ENCODE results near the gene CCSAP. TPM values are rescaled to one million over a fixed set of nuclear protein-coding genes. Genes with fewer than 3 reads are reported as not detected.

Gene CCSAP
- total and polyA plus RNA-seq, 2 donors (not counting 1 experiment from before 2014, with no cell fraction given) = 4.4 to 6.9 TPM

GRCh38 chr1:229383961-229384360, 41.1 kb upstream of the CCSAP start:
- H3K9ac ChIP-seq (ENCODE audit: insufficient read depth, low read length) = no peak overlapping the region
- no peaks in the 10 kb centered on the region for H3K36me3 ChIP-seq (ENCODE audit: control insufficient read depth, insufficient read depth, low read length)
- H3K4me1 ChIP-seq (ENCODE audit: control insufficient read depth, extremely low read depth, insufficient read depth, low read length) = no peaks in the 10 kb centered on the region
- no peak overlapping the region for H2AFZ ChIP-seq (ENCODE audit: low read length)
- peaks cover 2% of the 10 kb centered on the region for H3K27me3 ChIP-seq (ENCODE audit: control insufficient read depth, insufficient read depth, low read length)
- no peak overlapping the region for H3K4me2 ChIP-seq (ENCODE audit: extremely low read depth, insufficient read depth, low read length)
- peak in 1 of 2 donors; percentile 9 for DNase-seq (ENCODE audit: low read depth in 2 of 2)
- H3K9me3 ChIP-seq (ENCODE audit: control insufficient read depth, insufficient read depth, low read depth, low read length) = no peaks in the 10 kb centered on the region
- no peaks in the 10 kb centered on the region for H3K79me2 ChIP-seq (ENCODE audit: control insufficient read depth, insufficient read depth, low read length)
- TF ChIP-seq, protein P1, sequence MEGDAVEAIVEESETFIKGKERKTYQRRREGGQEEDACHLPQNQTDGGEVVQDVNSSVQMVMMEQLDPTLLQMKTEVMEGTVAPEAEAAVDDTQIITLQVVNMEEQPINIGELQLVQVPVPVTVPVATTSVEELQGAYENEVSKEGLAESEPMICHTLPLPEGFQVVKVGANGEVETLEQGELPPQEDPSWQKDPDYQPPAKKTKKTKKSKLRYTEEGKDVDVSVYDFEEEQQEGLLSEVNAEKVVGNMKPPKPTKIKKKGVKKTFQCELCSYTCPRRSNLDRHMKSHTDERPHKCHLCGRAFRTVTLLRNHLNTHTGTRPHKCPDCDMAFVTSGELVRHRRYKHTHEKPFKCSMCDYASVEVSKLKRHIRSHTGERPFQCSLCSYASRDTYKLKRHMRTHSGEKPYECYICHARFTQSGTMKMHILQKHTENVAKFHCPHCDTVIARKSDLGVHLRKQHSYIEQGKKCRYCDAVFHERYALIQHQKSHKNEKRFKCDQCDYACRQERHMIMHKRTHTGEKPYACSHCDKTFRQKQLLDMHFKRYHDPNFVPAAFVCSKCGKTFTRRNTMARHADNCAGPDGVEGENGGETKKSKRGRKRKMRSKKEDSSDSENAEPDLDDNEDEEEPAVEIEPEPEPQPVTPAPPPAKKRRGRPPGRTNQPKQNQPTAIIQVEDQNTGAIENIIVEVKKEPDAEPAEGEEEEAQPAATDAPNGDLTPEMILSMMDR (conservative IDR thresholded peaks at IDR 0.05 in 1 of 2, IDR thresholded peaks at IDR 0.05 in 1 of 2; ENCODE audit: low read depth in 1 of 2, low read length in 2 of 2) = no peak
- TF ChIP-seq EZH2 (IDR thresholded peaks at IDR 0.05; ENCODE audit: low read length, missing control alignments) = no peak
- no peak overlapping the region for H3K27ac ChIP-seq (ENCODE audit: insufficient read depth, low read length)
- no peak overlapping the region for H3K4me3 ChIP-seq (replicated peaks in 1 of 4; ENCODE audit: control extremely low read depth in 1 of 4, insufficient read depth in 1 of 4, low read depth in 3 of 4, low read length in 4 of 4)
- H4K20me1 ChIP-seq (ENCODE audit: control insufficient read depth, extremely low read depth, insufficient read depth, low read length) = no peaks in the 10 kb centered on the region

GRCh38 chr1:229383188-229383587, 40.3 kb upstream of the CCSAP start:
- Histone ChIP-seq H3K27me3 (ENCODE audit: control insufficient read depth, insufficient read depth, low read length) (peaks cover 2% of the 10 kb centered on the region), H3K4me3 (replicated peaks in 1 of 4; ENCODE audit: control extremely low read depth in 1 of 4, insufficient read depth in 1 of 4, low read depth in 3 of 4, low read length in 4 of 4) (no peak overlapping the region), H3K27ac (ENCODE audit: insufficient read depth, low read length) (no peak overlapping the region), H3K9me3 (ENCODE audit: control insufficient read depth, insufficient read depth, low read depth, low read length) (no peaks in the 10 kb centered on the region), H3K4me1 (ENCODE audit: control insufficient read depth, extremely low read depth, insufficient read depth, low read length) (no peaks in the 10 kb centered on the region), H4K20me1 (ENCODE audit: control insufficient read depth, extremely low read depth, insufficient read depth, low read length) (no peaks in the 10 kb centered on the region), H2AFZ (ENCODE audit: low read length) (no peak overlapping the region), H3K79me2 (ENCODE audit: control insufficient read depth, insufficient read depth, low read length) (no peaks in the 10 kb centered on the region), H3K4me2 (ENCODE audit: extremely low read depth, insufficient read depth, low read length) (no peak overlapping the region), H3K9ac (ENCODE audit: insufficient read depth, low read length) (no peak overlapping the region), H3K36me3 (ENCODE audit: control insufficient read depth, insufficient read depth, low read length) (no peaks in the 10 kb centered on the region)
- TF ChIP-seq, protein P1 (conservative IDR thresholded peaks at IDR 0.05 in 1 of 2, IDR thresholded peaks at IDR 0.05 in 1 of 2; ENCODE audit: low read depth in 1 of 2, low read length in 2 of 2) = no peak
- no peak for TF ChIP-seq EZH2 (IDR thresholded peaks at IDR 0.05; ENCODE audit: low read length, missing control alignments)
- no peak for DNase-seq (ENCODE audit: low read depth in 2 of 2)

DNA sequence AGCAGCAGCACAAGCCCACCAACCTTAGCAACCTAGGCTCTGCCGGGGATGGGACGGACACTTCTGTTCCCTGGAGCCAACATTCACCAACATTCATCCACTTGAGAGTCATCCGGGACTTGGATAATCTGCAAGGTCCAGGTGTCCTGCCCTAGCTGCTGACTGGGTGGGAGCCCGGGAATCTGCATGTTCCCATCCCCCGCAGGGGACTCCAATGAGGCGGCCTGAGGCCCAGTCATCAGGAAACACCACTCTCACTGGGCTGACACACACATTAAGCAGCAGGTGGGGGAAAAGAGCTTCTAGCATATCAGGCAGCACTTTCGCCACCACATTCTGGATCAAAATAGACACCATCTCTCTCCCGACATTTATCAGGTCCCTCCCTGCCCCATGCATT, 38.4 kb upstream of the CCSAP start:
- Histone ChIP-seq H3K27me3 (ENCODE audit: control insufficient read depth, insufficient read depth, low read length) (peaks cover 2% of the 10 kb centered on the region), H3K9me3 (ENCODE audit: control insufficient read depth, insufficient read depth, low read depth, low read length) (no peaks in the 10 kb centered on the region), H3K79me2 (ENCODE audit: control insufficient read depth, insufficient read depth, low read length) (no peaks in the 10 kb centered on the region), H4K20me1 (ENCODE audit: control insufficient read depth, extremely low read depth, insufficient read depth, low read length) (no peaks in the 10 kb centered on the region), H2AFZ (ENCODE audit: low read length) (no peak overlapping the region), H3K27ac (ENCODE audit: insufficient read depth, low read length) (no peak overlapping the region), H3K4me1 (ENCODE audit: control insufficient read depth, extremely low read depth, insufficient read depth, low read length) (no peaks in the 10 kb centered on the region), H3K4me2 (ENCODE audit: extremely low read depth, insufficient read depth, low read length) (no peak overlapping the region), H3K9ac (ENCODE audit: insufficient read depth, low read length) (no peak overlapping the region), H3K4me3 (replicated peaks in 1 of 4; ENCODE audit: control extremely low read depth in 1 of 4, insufficient read depth in 1 of 4, low read depth in 3 of 4, low read length in 4 of 4) (no peak overlapping the region), H3K36me3 (ENCODE audit: control insufficient read depth, insufficient read depth, low read length) (no peaks in the 10 kb centered on the region)
- DNase-seq (ENCODE audit: low read depth in 2 of 2) = no peak
- TF ChIP-seq, protein P1 (conservative IDR thresholded peaks at IDR 0.05 in 1 of 2, IDR thresholded peaks at IDR 0.05 in 1 of 2; ENCODE audit: low read depth in 1 of 2, low read length in 2 of 2) = no peak
- TF ChIP-seq EZH2 (IDR thresholded peaks at IDR 0.05; ENCODE audit: low read length, missing control alignments) = no peak

Measured in fibroblast of lung (primary cell).